ENCODE results near the gene RGS2.

RGS2 gene

DNA sequence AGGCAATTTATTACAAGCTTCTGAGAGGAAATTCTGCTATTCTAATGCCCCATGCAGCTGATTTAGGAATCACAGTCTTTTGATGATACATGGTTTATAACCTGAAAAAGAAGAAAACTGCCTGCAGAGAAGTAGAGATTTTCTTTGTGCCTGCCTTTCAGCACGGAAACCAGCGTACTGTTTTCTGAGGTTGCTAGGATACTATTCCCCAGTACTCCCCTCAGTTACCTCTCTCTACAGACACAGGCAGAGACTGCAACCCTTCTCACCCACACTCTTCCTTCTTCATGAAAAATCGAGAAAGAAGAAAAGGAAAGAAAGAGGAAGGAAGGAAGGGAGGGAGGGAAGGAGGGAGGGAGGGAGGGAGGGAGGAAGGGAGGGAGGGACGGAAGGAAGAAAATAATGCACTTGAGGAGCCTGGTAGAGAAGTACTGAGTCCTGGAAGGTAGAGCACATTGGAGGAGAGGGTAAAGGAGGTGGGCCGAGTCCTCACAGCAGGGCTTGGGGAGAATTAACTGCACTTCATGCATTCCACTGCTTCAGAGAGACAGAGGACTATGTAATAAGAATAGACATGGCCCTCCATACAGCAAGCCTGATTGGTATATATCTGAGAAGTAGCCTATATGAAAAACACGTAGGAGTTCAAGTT, 21.9 kb downstream of the RGS2 start:
- CTCF ChIA-PET, result no interaction called here
- POLR2A ChIA-PET (ENCODE audit: low non-redundant PET), result no interaction called here

DNA sequence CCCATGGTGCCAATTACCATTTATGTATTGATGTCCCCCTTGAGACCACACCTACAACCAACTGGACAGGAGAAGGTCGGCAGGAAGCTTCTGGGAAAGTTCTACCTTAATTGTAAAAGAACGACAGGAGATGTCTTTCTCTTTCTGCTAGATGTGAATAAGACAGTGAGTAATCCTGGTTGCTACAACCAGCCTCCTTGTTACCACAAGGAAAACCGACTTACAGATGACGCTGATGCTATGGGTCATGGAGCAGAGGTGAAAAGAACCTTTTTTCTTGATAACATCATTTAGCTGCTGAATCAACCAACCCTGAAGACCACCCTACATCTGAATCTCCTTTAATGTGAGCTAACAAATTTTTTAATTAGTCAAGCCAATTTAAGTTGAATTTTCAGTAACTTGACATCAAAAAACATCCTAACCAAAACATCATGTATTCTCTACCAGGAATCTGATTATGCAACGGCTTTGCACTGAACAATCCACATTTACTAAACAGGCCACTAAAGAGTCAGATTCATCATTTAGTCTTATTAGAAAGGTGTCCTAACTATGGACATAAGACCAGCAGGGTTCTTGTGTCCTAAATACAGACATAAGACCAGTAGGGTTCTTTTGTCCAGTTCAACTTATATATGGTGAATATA, 23.0 kb downstream of the RGS2 start:
- ChIA-PET CTCF (no interaction called here), POLR2A (ENCODE audit: low non-redundant PET) (no interaction called here)
- peak; percentile 35 for DNase-seq (ENCODE audit: low spot score)
- TF ChIP-seq, protein P1, sequence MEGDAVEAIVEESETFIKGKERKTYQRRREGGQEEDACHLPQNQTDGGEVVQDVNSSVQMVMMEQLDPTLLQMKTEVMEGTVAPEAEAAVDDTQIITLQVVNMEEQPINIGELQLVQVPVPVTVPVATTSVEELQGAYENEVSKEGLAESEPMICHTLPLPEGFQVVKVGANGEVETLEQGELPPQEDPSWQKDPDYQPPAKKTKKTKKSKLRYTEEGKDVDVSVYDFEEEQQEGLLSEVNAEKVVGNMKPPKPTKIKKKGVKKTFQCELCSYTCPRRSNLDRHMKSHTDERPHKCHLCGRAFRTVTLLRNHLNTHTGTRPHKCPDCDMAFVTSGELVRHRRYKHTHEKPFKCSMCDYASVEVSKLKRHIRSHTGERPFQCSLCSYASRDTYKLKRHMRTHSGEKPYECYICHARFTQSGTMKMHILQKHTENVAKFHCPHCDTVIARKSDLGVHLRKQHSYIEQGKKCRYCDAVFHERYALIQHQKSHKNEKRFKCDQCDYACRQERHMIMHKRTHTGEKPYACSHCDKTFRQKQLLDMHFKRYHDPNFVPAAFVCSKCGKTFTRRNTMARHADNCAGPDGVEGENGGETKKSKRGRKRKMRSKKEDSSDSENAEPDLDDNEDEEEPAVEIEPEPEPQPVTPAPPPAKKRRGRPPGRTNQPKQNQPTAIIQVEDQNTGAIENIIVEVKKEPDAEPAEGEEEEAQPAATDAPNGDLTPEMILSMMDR (conservative IDR thresholded peaks at IDR 0.05; ENCODE audit: low read depth), result no peak
- H3K27ac ChIP-seq, result no peak overlapping the region

More for the DNA sequence above, 21.9 kb downstream of the RGS2 start:
- DNase-seq (ENCODE audit: low spot score), result no peak
- H3K27ac ChIP-seq, result no peak overlapping the region
- TF ChIP-seq, protein P1 (conservative IDR thresholded peaks at IDR 0.05; ENCODE audit: low read depth), result no peak

DNA sequence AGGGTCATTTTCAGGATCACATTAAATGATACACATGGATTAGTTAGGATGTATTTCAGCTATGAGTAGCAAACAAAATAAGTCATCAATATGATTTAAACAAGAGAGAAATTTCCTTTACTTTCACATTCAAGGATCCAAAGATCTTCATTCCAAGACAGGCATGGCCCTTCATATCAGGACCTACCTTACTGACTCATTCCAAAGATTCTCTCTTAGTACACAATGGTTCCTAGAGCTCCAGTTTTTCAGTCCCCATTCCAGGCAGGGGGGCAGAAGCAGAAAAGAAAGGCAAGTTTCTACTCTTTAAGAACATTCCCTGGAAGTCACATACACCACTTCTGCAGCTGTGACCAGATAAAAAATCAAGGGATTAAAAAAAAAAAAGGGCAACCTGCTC, 23.7 kb downstream of the RGS2 start:
- POLR2A ChIA-PET (ENCODE audit: low non-redundant PET), result no interaction called here
- no peak overlapping the region for H3K27ac ChIP-seq
- CTCF ChIA-PET, result no interaction called here
- TF ChIP-seq, protein P1 (conservative IDR thresholded peaks at IDR 0.05; ENCODE audit: low read depth), result no peak
- DNase-seq (ENCODE audit: low spot score), result no peak

DNA sequence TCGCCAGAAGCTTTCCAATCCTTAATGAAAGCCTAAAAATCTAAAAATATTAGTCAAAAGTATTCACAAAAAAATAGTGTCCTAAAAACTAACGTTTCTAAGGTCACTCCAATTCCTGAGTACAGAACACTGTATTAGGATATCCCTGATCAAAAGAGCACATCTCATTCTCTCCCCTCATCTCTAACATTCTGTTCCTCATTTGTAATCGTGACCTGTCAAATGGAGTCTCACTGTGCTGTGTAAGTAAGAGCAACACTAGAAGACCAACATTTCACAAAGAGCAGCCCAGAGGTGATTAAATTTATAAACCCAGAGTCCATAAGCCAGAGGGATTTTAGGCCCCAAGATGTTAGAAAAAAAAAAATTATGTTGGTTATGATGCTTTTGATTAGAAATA, 26.3 kb downstream of the RGS2 start:
- ChIA-PET POLR2A (ENCODE audit: low non-redundant PET) (no interaction called here), CTCF (interaction anchor here (0.6 kb wide), 1 partner anchor 34 kb away, joined by 3 read pairs; no protein-coding TSS in a partner anchor)
- H3K27ac ChIP-seq, result no peak overlapping the region
- DNase-seq (ENCODE audit: low spot score), result no peak
- TF ChIP-seq, protein P1 (conservative IDR thresholded peaks at IDR 0.05; ENCODE audit: low read depth), result no peak

DNA sequence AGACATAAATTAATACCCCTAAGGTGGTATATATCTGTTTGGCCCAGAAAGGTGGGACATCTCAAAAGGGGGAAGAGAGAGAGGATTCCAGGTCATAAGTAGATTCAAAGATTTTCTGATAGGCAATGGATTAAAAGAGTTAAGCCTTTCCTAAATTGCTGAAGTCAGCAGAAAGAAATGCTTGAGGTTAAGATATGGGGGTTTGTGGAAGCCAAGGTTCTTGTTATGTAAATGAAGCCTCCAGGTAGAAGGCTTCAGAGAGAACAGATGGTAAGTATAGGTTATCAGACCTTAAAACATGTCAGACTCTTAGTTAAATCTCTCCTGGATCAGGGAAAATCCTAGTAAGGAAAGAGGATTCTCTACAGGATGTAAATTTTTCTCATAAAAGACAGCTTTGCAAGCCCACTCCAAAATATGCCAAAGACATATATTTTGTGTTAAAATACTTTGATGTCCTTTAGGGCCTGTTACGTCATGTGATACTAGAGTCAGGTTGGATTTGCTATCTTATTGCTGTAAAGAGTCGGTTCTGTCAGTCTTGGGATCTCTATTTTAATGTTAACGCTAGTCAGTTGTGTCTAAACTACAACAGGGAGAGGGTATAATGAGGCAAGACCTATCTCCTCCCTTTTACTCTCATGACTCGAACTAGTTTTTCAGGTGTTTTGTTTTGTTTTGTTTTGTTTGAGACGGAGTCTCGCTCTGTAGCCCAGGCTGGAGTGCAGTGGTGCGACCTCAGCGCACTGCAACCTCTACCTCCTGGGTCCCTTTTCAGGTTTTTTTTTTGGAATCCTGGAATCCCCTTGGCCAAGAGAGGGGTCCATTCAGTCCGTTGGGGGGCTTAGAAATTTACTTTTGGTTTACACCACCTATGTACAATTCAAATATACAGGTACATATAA, 30.6 kb downstream of the RGS2 start:
- TF ChIP-seq, protein P1 (conservative IDR thresholded peaks at IDR 0.05; ENCODE audit: low read depth), result no peak
- POLR2A ChIA-PET (ENCODE audit: low non-redundant PET), result no interaction called here
- no peak overlapping the region for H3K27ac ChIP-seq
- no peak for DNase-seq (ENCODE audit: low spot score)
- CTCF ChIA-PET, result no interaction called here

DNA sequence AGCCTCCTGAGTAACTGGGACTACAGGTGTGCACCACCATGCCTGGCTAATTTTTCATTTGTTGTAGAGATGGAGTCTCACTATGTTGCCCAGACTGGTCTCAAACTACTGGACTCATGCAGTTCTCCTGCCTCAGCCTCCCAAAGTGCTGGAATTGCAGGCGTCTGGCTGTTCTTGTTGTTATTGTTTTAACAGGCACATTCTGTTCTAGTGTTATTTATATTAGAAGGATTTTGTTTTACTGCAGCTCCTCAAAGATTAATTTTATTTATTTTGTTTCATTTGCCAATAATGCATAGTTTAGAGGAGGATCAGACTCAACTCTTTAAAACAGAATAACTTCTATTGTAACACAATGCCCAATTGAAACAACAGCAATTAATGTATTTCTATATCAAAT, 35.5 kb downstream of the RGS2 start:
- ChIA-PET POLR2A (ENCODE audit: low non-redundant PET) (no interaction called here), CTCF (interaction anchor here (0.6 to 0.7 kb wide), 2 partner anchors 8 to 26 kb away, joined by 3 read pairs; no protein-coding TSS in a partner anchor)
- TF ChIP-seq, protein P1 (conservative IDR thresholded peaks at IDR 0.05; ENCODE audit: low read depth), result no peak
- H3K27ac ChIP-seq, result no peak overlapping the region
- DNase-seq (ENCODE audit: low spot score), result no peak

All from RWPE1 (cell line).